Measurements from ENCODE around the gene GGTLC2.

GGTLC2 gene

DNA sequence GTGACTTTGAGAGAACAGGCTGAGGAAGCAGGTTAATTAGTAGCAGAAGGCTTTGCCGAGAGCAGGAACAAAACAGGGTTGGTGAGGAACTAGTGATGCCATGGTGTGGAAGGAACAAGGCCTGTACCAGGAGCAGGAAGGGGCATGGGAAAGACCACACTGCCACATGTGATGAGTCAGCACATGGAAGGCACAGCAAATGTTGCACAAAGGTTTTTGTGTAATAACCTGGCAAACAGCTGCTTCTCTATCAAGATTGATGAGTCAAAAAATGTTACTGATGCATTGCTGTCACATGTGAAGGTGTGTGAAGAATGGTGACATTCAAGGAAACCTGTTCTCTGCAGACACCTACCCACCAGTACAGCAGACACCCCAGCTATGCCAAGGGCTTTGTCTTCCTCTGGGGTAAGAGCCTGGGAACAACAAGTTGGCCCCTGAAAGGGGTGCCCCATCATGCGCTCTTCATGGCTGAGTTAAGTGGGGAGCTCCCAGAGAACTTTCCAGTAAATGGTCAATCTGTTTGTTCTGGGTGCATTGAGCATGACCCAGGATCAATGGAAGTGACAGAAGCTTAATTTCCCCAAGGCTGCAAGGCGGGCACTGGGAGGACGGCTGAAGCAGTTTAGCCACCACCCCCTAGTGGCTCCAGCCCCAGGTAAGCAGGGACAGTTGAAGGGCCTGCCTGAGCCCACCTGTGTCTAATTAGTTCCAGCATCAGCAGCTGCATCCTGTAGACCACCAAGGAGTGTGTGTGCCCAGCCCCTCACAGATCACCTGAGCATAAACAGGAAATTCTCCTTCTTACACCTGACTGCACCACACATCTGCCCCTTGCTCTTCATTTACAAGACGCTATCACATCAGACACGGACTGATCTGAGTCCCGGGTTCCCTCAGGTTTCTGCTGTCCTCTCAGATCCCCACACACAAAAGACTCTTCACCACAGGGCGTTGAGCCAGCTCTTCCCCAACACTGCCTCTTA is 47.6 kb downstream of the GGTLC2 start:
- no peak for DNase-seq (ENCODE audit: low read depth)

DNA sequence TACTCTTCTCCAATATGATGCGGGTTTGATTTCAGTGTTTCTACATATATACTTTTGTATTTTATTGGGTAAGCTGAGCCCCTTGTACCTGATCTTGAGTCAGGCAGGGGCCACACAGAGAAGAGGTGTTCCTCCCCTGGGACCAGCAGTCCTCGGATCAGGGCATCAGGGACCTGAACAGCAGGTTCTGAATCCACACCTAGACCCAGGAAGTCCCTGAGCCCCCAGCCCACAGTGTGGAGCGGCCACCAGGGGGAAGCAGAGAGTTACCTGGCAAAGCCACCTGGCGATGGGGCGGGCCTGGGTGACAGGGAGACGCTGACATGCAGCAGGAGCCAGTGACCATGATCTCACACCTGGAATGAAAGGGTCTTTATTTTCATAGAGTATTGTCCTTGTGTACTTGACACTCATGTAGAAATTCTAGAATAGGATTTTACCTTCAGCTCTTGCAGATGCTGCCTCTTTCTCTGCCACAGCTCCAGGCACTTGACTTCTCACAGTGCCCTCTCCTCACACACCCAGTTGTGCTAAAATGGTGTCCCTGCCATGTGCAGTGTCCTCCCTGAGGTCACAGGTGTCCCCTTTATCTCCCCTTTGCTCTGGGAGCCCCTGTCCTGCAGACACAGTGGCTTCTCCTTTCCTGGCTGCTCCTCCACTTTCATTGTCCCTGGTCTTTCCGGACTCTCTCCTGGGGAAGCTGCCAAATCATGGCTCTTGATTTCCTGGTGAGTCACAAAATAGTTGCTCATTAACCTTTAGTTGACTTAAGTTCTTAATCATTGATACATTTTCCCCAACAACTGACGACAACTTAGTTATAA is 48.5 kb downstream of the GGTLC2 start:
- no peak for DNase-seq (ENCODE audit: low read depth)

DNA sequence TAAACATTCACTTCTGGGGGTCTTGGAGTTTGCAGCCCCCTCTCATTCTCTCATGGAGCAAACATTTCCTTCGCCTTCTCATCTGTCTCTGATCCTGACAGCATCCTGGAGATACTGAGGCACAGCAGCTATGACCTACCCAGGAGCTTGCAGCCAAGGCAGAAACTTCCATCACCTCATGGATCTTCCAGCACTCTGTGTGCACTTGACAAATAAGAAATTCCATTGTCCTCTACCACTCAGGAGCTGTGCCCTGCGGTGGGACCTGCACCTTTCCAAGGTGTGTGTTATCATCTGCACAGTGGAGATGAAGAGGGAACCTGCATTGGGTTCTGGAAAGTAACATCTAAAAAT is 49.1 kb downstream of the GGTLC2 start:
- DNase-seq (ENCODE audit: low read depth), result no peak

DNA sequence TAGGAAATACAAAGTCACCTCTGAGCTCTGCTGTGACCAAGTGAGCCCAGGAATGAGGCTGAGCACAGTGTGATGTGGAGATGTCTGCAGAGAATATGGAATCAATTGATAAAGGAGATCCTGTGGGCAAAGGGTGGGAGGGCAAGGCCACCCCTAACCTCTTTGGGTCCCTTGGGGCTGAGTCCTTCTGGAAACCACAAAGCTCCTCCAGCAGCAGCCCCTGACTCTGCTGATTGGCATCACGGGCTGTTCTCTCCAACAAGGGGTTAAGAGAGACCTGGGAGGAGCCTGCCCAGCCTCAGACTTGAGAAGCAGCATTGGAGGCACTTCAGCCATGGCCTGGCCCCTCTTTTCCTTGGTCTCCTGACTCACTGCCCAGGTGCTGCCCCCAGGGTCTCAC is 49.7 kb downstream of the GGTLC2 start:
- no peak for DNase-seq (ENCODE audit: low read depth)

DNA sequence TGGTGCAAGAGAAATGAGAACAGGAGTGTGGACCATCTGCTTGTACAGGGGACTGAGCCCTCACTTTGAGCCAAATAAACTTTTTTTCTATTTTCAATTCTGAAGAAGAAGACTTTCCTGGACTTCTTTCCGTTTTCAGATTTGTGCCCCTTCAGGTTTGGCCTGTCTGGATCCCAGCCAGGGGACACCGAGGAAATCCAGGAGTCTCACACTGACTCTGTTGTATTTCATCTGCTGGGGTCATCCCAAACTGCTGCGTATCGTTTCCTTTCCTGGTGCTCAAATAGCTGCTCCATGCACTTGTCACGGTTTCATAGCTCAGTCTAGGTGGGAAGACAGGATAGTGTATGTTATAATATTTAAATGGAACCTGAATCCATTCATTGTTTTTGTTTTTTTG is 51.7 kb downstream of the GGTLC2 start:
- no peak for DNase-seq (ENCODE audit: low read depth)

Measured in non-pigmented ciliary epithelial cell (primary cell).